Measurements from ENCODE around the gene SYNDIG1.

SYNDIG1 gene

DNA sequence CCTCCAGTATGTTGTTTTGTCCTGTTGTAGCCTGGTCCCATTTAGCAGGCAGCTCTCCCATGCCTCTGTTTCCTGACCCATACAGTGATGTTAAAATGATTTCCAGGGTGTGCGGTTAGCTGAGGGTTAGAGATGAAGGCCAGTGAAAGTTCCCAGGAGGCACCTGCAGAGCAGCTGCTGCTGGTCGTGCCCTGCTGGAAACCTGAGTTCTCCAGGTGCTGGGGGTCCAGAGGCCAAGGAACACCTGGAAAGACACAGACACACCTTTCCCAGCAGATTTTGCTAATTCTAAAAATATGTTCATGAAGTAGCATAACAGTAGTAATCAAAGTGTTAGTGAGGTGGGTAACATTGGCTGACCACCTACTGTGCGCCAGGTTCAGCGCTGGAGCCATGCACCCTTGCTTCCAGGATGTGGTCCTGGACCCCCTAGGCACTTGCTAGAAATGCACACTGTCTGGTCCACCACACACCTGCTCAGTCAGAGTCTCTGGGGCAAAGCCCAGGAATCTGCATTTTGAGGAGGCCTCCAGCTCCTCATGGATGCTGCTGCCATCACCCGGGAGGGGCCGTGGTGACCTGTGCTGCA lies 118.7 kb downstream of the SYNDIG1 start:
- no peak for DNase-seq

DNA sequence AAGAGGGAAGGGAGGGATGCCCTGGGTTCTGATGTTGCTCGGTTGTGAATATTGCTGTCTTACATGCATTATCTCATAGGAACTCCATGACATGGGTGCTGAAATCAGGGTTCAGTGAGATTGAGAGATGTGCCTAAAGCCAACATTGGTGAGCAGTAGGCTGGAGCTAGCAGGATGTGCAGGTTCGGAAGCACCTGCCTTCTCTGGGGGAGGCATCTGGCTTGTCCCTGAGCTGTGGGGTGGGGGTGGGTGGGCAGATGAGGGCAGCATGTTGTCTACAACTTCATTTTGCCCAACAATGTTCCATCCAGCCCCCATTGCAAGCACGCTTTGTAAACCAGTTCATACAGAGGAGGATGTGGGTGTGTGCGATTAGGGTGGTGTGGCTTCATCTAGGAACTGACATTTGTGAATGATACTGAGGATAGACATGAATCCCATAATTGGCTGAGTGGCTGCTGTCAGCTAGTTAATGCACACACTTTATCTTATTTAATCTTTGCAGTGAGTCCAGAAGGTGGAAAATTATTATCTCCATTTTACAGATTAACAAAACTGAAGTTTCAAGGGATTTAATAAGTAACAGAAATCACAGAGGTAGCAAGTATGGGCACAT lies 119.4 kb downstream of the SYNDIG1 start:
- DNase-seq = no peak

DNA sequence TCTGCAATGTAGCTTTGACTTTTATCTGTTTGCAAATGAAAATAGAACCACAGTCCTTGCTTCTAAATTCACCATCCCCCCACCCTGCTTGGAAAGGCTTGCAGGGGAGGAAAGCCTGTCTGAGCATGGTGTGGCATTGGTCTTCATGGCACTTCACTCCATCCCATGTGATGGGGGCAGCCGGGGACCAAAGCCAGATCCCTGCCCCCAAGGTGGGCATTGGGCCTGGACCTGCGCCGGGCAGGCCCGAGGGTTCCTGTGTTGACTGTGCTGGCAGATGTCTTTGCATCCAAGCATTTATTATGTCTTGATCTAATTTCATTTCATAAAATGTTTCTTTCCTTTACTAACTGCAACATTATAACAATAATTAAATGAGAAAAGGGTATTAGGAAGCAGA lies 120.0 kb downstream of the SYNDIG1 start:
- no peak for DNase-seq

DNA sequence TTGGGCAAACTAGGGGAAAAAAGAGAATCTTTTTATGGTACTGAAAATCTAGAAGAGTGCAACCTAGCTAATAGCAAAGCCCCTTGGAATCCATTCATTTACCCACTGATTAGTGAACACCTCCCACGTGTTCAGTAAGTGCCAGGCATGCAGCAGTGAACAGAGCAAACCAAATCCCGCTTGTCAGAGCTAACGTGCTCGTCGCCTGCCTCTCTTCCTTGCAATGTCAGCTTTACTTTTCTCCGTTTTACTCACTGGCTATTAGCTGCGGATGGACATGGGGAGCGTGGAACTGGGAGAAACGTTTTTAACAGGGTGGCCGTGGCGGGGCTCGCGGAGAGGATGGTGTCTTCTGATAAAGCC lies 120.4 kb downstream of the SYNDIG1 start:
- DNase-seq = no peak

DNA sequence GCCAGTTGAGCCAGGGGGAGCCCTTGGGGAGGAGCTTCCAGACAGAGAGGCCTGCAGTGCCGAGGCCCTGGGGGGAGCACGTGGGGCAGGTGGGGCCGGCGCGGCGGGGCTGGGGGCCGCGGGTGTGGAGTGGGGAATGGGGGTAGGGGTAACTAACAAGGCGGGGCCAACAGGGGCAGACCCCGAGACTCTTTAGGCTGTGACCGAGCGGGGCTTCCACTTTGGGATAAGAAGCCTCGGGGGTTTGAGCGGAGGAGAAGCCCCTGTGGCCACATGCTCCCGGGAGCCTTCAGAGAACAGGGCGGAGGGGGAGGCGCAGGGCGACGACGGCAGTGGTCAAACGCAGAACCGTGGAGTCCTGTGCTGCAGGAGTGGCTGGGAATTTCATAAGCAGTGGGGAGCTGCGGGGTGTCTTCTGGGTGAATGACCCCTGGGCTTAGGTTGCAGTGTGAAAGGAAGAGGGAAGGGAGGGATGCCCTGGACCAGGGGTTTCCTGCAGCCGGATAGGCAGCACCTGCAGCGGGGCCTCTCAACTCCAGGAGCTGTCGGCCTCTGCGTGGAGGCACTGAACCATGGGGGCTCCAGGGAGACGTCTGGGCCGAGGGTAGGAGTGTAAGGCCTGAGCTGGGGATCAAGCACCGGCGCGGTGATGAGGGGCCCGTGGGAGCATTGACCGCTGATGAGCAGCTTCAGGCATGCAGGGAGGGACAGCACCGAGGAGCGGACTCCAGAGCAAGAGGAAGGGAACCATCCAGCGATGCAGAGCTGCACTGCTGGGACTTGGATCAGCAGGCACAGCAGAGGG lies 121.0 kb downstream of the SYNDIG1 start:
- no peak for DNase-seq

DNA sequence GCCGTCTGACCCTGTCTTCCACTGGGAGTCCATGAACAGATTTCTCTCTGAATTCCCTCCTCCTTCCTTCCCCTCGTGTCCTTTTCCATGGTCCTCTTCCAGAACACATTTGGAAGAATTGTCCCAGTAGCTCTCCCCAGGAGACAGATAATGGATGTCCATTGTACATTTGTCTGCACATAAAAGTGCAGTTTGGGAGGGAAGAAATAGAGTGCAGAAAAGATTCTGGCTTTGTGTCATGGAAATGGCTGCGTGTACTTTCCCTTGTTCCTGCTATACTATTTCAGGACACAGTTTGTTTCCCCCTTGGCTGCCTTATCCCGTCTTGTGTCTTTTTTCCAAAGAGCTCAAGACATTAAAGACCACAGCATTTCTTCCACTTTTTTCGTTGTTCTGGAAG lies 127.6 kb downstream of the SYNDIG1 start:
- DNase-seq = no peak

DNA sequence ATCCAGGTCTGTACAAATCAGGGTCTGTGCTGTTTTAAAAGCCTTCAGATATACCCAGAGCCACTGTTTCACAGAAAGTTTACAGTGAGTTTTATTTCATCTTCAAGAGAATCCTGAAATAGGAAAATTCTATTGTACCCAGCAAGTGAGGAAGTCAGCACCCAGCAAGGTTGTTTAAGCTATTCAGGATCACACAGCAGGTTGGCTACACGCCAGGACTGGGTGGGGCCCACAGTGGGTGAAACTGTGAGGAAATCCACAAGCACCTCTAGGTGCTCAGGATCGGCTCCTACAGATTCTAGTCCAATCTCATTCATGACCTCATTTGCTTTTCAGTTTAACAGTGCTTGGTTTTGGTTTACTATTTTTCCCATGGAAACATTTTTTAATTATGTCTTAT lies 128.9 kb downstream of the SYNDIG1 start:
- DNase-seq = no peak

DNA sequence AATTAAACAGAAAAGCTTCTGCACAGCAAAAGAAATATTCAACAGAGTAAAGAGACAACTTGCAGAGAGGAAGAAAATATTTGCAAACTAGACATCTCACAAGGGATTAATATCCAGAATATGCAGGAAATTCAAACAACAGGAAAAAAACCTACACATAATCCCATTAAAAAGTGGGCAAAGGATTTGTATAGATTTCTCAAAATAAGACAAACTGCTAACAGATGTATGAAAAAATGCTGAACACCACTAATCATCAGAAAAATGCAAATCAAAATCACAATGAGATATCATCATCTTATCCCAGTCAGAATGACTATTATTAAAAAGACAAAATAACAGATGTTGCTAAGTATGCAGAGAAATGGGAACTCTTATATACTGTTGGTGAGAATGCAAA lies 129.6 kb downstream of the SYNDIG1 start:
- DNase-seq = no peak

DNA sequence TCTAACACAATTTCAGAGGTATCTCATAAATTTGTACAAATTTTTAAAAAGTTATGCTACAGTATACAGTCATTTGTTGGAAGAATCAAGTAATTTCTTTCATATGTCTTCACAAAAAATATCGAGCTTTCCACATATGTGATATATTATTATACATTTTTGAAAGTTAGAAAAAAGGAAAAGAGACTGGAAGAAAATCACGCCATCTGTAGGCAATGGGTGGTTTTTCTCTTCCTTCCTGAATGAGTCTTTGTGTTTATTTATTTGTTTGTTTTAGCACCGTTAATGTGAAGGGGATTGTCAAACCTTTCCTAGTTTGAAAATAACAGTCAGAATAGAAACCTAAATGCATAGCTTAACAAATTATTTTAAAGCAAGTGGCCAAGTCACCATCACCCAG lies 130.6 kb downstream of the SYNDIG1 start:
- no peak for DNase-seq

DNA sequence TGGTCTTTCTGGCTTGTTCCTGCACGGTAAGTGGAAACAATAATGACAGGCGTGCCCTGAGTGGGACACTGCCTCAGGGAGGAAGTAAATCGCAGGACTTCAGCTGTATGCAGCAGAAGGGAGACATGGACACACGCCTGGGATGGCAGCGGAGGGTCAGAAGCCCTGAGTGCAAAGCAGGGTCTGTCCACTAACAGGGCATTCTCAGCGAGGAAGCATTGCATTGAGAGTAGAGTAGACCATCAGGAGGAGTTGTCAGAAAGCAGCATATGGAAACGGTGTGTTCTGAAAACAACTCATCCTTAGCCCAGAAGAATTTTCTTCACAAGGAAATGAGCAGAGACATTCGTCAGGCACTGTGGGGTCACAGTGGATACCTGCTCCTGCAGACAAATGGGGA lies 134.0 kb downstream of the SYNDIG1 start:
- no peak for DNase-seq

DNA sequence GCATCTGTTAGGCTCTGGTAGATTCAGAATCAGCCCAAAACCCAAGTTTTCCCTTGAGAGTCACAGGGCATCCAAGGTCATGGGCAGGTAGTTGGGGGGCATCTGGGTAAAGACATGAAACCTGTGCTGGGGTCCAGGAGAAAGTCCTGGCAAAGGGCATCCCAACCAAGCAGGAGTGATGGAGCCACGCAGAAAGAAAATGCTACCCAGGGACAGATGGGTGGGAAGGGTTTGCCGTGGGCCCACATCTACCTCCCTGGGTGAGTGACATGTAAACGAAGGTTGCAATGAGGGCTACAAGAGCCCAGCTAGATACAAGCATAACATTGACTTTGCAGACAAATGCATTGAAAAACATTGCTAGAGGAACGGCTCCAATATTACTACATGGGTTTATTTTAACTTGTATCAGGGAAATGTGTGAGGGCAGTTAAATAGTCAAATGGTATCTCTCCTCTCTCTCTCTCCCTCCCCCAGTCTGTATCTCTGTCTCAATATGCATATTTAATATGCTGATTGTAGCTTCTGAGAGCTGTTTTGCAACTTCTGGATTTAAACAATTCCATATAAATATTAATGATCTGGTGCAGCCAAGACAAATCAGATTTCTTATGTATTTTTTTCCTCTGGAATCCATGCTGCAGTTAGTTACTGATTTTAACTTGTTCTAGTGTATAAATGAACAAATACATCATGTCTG lies 135.7 kb downstream of the SYNDIG1 start:
- DNase-seq = no peak

DNA sequence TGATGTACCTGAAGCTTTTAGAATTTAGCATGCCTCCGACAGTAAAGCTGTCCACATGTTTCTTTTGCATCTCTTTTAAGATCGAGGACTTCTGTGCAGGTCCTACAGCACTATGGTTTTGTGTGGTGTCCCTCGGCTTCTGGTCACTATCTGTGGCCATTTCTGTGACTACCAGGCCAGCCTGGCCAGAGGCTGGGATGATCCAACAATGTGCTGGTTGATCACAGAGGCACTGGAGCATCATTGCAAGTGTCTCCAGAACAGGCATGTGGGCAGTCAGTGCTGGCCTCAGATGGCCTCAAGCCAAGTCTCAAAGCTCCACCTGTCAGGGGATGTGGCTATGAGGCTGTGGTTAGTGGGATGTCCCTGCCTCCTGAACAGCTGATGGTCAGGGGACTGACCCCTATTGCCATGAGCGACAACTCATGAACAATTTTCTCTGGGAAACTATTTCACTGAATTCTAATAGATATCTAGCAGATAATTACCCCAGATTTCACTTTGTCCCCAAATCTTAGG lies 136.6 kb downstream of the SYNDIG1 start:
- DNase-seq = no peak

DNA sequence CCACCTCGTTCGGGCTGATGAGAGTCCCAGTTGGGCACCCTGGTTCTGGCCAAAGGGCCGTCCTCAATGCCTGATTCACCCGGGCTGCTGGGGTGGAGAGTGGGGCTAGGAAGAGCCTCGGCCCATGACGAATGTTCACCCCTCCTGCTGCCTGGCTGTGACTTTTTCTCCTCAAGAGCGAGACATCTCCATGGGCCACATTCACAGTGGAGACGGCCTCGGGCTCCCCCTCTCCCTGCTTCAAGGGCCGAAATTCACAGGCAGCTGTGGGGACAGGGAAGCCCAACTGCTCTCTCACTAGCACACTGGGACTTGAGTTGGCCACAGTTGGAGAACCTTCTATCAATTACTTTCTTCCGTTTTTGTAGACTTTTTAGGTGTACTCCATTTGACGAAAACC lies 138.0 kb downstream of the SYNDIG1 start:
- DNase-seq = no peak

DNA sequence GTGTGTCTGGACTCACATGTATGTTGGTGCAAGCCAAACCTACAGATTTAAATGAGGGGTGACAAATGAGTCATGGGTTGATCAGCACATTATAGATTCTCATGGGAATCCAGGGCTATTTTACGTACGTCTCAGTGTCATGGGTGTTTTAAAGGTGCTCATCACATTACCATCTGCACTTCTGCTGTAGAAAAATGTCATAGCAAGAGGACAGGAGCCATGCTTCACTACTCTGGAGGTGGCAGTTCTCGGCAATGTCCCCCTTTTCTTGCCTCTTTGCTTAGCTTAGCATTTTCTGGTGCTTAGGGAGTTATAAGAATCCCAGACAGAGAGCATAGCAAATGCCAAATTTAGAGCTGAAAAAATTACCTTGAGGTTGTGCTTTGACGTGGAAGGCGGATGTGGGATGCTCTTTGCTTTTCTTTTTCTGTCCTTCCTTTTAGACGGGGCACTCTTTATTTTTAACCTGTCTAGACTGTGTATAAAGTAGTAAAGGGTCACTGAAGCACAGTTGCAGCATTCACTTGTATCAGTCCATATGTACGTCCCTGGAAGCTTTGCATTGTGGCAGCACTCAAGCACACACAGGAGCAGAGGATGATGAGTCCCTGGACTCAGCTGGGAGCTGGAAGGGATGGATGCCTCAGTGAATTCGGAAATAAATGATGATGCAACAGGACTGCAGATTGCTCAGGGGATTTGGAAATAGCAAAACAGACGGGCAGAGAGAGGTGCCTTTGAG lies 139.7 kb downstream of the SYNDIG1 start:
- no peak for DNase-seq

DNA sequence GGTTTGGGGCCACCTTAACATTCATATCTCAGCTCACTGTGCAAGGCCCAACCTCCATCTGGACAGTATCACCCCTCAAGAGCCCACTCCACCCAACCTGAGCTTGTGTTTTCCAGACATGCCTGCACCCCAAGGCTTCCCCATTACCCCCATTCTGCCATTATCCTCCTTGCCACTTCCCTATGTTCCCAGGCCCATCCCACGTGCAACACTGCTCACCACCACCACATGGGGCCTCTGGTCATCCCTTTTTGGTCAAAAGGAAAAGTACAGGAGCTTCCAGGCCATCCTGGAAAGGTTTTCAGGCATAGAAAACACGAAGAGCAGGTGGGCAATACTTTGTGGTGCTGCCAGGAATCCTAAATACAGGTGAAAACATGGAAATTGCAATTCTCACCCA lies 140.3 kb downstream of the SYNDIG1 start:
- no peak for DNase-seq

DNA sequence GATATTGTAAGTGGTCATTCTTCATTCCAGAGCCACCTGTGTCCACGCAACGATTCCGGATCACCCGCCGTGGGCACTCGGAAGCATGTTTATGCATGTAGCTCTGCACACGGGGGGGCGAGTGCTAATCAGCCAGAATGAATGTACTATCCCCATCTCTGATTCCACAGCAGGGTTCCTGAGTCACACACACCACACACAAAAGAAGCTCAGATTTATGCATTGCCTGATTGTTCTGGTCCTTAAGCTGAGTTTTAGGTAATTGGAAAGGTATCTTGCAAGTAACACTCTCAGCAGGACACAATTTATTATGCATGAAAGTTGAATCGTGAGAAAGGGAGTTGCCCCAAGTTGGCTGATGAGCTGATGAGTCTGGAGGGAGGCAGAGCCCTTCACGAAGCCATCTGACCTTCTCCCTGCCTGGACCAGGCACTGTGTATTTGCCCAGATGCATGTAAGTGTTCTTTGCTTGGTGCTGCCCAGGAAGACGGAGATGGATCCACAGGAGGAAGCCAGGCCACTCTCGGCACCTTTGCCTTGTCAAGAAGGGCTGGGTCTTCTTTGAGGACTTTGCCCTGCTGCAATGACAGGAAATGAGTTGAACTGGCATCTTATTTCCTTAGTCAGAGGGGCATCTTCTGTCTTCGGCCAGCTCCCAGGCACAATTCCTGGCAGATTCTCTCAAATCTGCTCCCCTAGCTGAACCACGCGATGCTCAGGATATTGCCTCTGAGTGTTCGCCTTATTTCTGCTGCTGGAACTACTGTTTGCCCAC lies 141.1 kb downstream of the SYNDIG1 start:
- no peak for DNase-seq

DNA sequence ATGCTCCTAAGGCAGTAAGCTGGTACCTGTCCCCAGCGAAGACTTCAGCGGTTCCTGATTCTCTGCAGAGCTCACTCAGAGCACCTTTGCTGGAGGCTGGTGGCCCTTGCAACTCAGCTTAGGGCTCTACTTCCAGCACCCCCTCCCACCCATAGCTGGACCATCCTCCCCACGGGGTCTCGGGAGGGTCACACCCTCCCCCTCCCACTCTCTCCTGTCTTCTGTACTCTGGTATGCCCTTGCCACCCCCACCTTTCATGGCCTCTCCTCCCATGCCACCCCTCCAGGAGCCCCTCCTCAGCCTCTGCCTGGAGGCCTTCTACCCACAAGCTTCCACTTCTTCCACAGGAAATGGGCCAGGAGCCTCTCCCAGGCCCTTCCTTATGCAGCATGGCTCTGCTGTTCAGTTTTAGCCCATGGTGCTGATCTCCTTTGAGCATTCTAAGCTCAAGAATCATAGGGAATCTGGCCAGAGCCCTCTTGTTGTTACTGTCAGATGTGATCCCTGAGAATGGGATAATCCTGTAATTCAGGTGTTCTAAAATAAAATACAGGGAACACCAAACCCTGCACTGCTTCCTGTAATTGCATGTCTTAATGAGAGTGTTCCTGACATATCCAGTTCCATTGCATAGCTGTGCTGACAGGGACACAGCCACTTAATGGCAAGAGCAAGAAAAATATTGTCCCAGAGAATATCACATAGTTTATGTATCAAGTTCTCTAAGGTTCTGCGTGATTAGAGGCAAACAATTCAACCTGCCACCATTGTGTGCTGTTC lies 142.1 kb downstream of the SYNDIG1 start:
- DNase-seq = no peak

DNA sequence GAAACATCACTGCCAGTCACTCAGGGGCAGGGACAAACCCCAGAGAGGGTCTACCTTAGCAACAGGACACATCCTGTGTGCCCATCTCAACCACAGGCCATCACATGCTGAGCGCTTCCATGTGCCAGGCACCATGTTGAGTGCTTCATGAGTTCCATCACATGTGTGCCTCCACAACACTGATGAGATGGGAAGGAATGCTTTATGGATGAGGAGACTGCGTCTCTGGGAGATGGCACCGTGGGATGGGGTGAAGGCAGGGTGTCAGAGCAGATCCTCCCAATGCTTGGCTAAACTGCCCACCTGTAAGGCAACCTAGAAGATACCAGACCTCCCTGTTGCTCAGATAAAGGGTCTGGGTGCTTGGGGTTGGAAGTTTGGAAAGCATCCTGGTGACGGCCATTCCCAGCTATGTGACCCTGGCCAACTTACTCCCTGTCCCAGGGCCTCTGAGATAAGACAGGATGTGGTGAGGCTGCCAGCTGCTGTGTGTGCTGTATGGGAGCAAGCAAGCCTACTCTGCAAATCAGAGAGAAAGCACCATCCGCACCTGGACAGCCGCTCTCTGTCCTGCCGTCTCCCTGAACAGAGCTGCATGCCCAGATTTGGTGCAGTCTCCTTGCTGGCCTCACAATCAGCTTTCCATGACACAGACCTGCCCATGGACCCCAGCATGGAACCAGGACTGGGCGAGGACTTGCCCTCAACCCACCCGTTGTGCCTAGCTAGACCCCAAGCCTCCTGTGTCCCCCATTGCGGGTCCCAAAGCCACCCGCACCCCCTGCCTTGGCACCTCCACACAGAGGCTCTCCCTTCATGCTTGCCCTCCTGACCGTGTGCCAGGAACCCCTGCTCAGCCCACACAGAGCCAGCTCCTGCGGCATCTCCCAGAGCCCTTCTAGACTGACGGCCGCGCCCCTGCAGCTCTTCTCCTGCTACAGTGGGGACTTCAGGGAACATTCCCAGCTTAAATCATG lies 143.7 kb downstream of the SYNDIG1 start:
- no peak for DNase-seq

DNA sequence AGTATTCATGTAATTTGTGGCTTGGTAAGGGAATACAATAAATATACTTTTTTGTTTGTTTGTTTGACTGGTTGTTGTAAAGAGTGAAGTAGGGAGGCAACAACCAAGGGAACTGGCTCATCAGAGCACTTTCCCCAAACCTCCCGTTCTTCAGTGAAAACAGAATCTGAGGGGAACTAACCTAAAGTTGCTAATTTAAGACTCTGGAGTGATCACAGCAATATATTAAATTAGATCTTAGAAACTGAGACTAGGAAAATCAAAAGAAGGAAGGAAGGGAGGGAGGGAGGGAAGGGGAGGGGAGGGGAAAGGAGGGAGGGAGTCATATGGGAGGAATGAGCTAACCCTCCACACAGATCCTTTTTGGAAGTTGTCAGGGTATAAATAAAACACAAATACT lies 144.9 kb downstream of the SYNDIG1 start:
- no peak for DNase-seq

DNA sequence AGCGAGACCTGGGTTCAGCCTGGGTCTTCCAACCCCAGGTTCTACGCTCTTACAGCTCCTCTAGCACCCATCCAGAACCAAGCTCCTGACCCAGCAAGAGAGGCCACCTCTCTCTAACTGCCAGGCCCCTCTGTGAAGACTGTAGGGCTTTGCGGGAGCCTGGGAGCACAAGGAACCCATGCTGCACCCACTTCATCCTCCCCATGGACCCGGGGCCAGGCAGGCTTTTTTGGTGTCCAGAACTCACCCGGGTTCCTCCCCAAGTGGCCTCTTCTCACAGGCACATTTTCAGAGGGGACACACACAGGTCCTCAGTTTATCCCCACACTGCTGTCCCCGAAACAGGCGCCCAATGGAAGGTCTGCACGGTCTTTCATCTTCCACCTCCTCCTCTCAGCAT lies 145.9 kb downstream of the SYNDIG1 start:
- no peak for DNase-seq

All from activated CD4-positive, alpha-beta T cell treated with anti-CD3 and anti-CD28 coated beads, Interleukin-2, amount 50 U/mL, for 1 hour (primary cell).